Activated naive CD8-positive, alpha-beta T cell treated with anti-CD3 and anti-CD28 coated beads, Interleukin-2, amount 10 ng/mL, durations not matched to agents 7 days and 5 days (primary cell): ENCODE data around the gene RTN4RL1. TPM values are rescaled to one million over a fixed set of nuclear protein-coding genes. Genes with fewer than 3 reads are reported as not detected.

ENCODE experiments used
- ATAC-seq: fragments of 150-1000 bp; cut with Tn5 transposase; one replicate; pipeline ENCODE4 v1.10.0; 2021; ENCODE audit warnings: low read depth, moderate library complexity
- POLR2A ChIA-PET: fragments of 350-600 bp; sonication (Branson Sonifier 250); formaldehyde crosslinking; loops from one replicate; lab custom pipeline; 2021; ENCODE audit warnings: antibody characterized with exemption; lab: Charles Lee
- DNase-seq: peaks from one replicate; pipeline ENCODE4 v3.0.0; 2021
- H3K27ac Mint-ChIP-seq: one replicate; pipeline ENCODE4 v1.8.0; 2022; ENCODE audit warnings: mild to moderate bottlenecking, mixed read lengths
- H3K27me3 Mint-ChIP-seq: one replicate; pipeline ENCODE4 v1.8.0; 2022; ENCODE audit warnings: mild to moderate bottlenecking, moderate library complexity, mixed read lengths
- H3K36me3 Mint-ChIP-seq: one replicate; pipeline ENCODE4 v1.8.0; 2021; ENCODE audit warnings: mild to moderate bottlenecking, mixed read lengths
- H3K4me1 Mint-ChIP-seq: one replicate; pipeline ENCODE4 v1.8.0; 2021; ENCODE audit warnings: mixed read lengths
- H3K4me3 Mint-ChIP-seq: one replicate; pipeline ENCODE4 v1.8.0; 2022; ENCODE audit warnings: mild to moderate bottlenecking, moderate library complexity, mixed read lengths
- H3K9me3 Mint-ChIP-seq: one replicate; pipeline ENCODE4 v1.8.0; 2021; ENCODE audit warnings: mixed read lengths
- total RNA-seq, 2 experiments: library from RNA; stranded (reverse); gene quantifications; one replicate each; pipeline ENCODE4 v1.2.3, GENCODE V29; 2021

RTN4RL1 gene
- total RNA-seq, 2 experiments from 2014 or later, result 0.22 to 0.45 TPM

DNA sequence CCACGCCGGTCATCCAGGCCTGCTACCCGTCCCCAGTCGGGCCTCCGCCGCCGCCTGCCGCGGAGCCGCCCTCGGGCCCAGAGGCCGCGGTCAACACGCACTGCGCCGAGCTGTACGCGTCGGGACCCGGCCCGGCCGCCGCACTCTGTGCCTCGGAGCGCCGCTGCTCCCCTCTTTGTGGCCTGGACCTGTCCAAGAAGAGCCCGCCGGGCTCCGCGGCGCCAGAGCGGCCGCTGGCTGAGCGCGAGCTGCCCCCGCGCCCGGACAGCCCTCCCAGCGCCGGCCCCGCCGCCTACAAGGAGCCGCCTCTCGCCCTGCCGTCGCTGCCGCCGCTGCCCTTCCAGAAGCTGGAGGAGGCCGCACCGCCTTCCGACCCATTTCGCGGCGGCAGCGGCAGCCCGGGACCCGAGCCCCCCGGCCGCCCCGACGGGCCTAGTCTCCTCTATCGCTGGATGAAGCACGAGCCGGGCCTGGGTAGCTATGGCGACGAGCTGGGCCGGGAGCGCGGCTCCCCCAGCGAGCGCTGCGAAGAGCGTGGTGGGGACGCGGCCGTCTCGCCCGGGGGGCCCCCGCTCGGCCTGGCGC lies 32.1 kb upstream of the RTN4RL1 start:
- H3K27ac Mint-ChIP-seq, result no peak overlapping the region
- H3K9me3 Mint-ChIP-seq, result no peaks in the 10 kb centered on the region
- H3K4me3 Mint-ChIP-seq, result peak overlapping the region; percentile 42
- POLR2A ChIA-PET, result interaction anchor here (0.7 to 7.6 kb wide), 16 partner anchors 8 to 335 kb away, joined by 3 to 95 read pairs (median 6); partner anchors contain the start of genes SGSM2, SMG6, SRR and TSR1
- peaks cover 4% of the 10 kb centered on the region for H3K27me3 Mint-ChIP-seq
- DNase-seq (no peak), ATAC-seq (no peak)
- H3K4me1 Mint-ChIP-seq, result peaks cover 26% of the 10 kb centered on the region
- H3K36me3 Mint-ChIP-seq, result peaks cover 17% of the 10 kb centered on the region

DNA sequence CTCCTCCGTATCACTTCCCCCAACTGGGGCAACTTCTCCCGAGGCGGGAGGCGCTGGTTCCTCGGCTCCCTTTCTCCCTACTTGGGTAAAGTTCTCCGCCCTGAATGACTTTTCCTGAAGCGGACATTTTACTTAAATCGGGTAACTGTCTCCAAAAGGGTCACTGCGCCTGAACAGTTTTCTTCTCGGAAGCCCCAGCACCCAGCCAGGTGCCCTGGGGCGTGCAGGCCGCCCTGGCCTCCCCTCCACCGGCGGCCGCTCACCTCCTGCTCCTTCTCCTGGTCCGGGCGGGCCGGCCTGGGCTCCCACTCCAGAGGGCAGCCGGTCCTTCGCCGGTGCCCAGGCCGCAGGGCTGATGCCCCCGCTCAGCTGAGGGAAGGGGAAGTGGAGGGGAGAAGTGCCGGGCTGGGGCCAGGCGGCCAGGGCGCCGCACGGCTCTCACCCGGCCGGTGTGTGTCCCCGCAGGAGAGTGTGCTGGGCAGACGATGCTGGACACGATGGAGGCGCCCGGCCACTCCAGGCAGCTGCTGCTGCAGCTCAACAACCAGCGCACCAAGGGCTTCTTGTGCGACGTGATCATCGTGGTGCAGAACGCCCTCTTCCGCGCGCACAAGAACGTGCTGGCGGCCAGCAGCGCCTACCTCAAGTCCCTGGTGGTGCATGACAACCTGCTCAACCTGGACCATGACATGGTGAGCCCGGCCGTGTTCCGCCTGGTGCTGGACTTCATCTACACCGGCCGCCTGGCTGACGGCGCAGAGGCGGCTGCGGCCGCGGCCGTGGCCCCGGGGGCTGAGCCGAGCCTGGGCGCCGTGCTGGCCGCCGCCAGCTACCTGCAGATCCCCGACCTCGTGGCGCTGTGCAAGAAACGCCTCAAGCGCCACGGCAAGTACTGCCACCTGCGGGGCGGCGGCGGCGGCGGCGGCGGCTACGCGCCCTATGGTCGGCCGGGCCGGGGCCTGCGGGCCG lies 31.4 kb upstream of the RTN4RL1 start:
- peak overlapping the region; percentile 79 for H3K27ac Mint-ChIP-seq
- POLR2A ChIA-PET, result interaction anchor here (1.0 to 7.6 kb wide), 20 partner anchors 8 to 339 kb away, joined by 3 to 95 read pairs (median 9); partner anchors contain the start of genes SGSM2 and TSR1

DNA sequence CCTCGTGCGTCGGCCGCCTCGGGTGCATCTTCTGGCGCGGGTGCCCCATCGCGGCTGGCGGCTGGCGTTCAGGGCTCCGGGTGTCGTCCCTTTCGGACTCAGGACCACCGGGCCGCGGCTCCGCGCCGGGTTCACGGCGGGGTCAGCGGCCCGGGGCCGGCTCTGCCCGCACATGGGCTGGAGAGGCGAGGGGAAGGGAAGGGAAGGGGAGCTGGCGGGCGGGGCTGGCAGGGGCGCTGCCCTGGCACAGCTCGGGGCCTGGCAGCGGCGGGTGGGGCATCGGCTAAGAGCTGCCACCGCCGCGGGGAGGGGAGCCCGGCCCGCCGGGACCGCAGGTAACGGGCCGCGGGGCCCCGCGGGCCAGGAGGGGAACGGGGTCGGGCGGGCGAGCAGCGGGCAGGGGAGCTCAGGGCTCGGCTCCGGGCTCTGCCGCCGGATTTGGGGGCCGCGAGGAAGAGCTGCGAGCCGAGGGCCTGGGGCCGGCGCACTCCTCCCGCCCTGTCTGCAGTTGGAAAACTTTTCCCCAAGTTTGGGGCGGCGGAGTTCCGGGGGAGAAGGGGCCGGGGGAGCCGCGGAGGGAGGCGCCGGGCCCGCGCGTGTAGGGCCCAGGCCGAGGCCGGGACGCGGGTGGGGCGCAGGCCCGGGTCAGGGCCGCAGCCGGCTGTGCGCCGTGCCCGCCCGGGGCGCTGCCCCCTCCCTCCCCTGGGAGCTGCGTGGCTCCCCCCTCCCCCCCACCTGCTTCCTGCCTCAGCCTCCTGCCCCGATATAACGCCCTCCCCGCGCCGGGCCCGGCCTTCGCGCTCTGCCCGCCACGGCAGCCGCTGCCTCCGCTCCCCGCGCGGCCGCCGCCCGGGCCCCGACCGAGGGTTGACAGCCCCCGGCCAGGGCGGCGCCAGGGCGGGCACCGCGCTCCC lies 30.4 kb upstream of the RTN4RL1 start:
- POLR2A ChIA-PET, result interaction anchor here (1.0 to 7.6 kb wide), 24 partner anchors 9 to 338 kb away, joined by 3 to 95 read pairs (median 8); partner anchors contain the start of genes SGSM2 and TSR1
- peak overlapping the region; percentile 79 for H3K27ac Mint-ChIP-seq
- peak; percentile 4 for ATAC-seq
- H3K4me1 Mint-ChIP-seq, result peaks cover 25% of the 10 kb centered on the region
- peak; percentile 79 for DNase-seq
- H3K9me3 Mint-ChIP-seq, result no peaks in the 10 kb centered on the region
- peak overlapping the region; percentile 83 for H3K4me3 Mint-ChIP-seq
- peaks cover 14% of the 10 kb centered on the region for H3K27me3 Mint-ChIP-seq
- peaks cover 12% of the 10 kb centered on the region for H3K36me3 Mint-ChIP-seq

More for the DNA sequence above, 31.4 kb upstream of the RTN4RL1 start:
- ATAC-seq, result peak; percentile 2
- Mint-ChIP-seq H3K9me3 (no peaks in the 10 kb centered on the region), H3K36me3 (peaks cover 15% of the 10 kb centered on the region), H3K27me3 (peaks cover 11% of the 10 kb centered on the region), H3K4me3 (peak overlapping the region; percentile 83), H3K4me1 (peaks cover 28% of the 10 kb centered on the region)
- peak; percentile 78 for DNase-seq

DNA sequence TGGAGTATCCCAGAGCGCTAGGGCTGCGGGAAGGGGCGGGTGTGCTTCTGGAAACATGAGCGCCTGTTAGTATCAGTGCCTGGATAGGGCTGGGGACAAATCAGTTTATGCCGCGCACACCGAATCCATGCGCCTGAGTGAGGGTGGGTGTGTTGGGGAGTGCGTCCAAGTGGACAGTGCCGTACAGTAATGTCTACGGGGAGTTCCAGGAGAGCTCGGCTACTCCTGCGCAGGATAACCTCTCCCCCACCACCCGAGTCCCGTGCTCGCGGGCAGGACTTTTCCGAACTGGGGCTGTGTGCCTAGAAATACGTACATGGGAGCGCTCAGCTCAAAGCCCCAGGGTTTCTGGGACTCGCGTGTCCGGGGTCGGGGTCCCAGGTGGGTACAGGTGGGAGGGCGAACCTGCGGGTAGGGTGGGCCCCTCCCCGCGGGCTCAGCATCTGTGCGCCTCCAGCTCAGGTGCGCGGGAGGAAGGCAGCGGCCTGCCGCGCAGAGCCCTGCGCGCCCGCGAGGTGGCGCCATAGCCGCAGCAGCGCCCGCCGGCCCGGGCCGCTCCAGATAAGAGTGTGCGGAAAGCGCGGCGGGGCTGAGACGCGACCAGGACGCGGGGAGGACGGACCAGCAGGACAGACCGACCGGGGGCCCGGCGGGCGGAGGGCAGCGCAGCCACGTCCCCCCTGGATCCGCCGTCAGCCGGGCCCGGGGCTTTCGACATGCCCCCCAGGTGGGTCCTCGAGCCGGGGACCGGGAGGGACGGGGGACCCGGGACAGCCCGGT lies 29.6 kb upstream of the RTN4RL1 start, which contains the start of gene HIC1:
Gene HIC1, plus strand, starts transcription at position 592 of the 780 bp plus-strand sequence. CDS start 1,588 bp downstream, outside the sequence.
- Mint-ChIP-seq H3K9me3 (no peaks in the 10 kb centered on the region), H3K4me3 (peak within 1 kb of the TSS; percentile 85), H3K4me1 (peaks cover 18% of the 10 kb centered on the region), H3K27me3 (peaks cover 14% of the 10 kb centered on the region), H3K27ac (peak within 1 kb of the TSS; percentile 76), H3K36me3 (peaks cover 6% of the 10 kb centered on the region)
- DNase-seq, result peak; percentile 96
- POLR2A ChIA-PET, result interaction anchor here (0.8 to 7.6 kb wide), 21 partner anchors 8 to 338 kb away, joined by 3 to 95 read pairs (median 8); partner anchors contain the start of genes SGSM2 and TSR1
- ATAC-seq, result peak; percentile 51

DNA sequence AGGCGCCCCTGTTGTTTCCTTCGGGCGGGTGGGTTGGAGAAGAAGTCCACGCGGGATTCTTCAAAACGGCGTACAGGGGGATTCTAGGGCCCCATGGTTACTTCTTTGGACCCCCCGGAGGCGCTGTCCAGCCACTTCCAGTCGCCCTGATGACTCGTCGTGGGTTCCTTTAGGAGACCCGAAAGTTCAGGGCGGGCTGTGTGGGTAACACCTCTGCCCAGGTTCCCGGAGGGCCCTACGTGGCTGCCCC lies 29.1 kb upstream of the RTN4RL1 start:
- H3K27me3 Mint-ChIP-seq, result peaks cover 14% of the 10 kb centered on the region
- H3K27ac Mint-ChIP-seq, result peak overlapping the region; percentile 75
- POLR2A ChIA-PET, result interaction anchor here (0.8 to 7.6 kb wide), 17 partner anchors 8 to 299 kb away, joined by 4 to 95 read pairs (median 10); partner anchors contain the start of genes SGSM2 and TSR1
- no peaks in the 10 kb centered on the region for H3K9me3 Mint-ChIP-seq
- peak; percentile 80 for DNase-seq
- peaks cover 17% of the 10 kb centered on the region for H3K4me1 Mint-ChIP-seq
- H3K36me3 Mint-ChIP-seq, result peaks cover 3% of the 10 kb centered on the region
- H3K4me3 Mint-ChIP-seq, result peak overlapping the region; percentile 85
- peak; percentile 0 for ATAC-seq

DNA sequence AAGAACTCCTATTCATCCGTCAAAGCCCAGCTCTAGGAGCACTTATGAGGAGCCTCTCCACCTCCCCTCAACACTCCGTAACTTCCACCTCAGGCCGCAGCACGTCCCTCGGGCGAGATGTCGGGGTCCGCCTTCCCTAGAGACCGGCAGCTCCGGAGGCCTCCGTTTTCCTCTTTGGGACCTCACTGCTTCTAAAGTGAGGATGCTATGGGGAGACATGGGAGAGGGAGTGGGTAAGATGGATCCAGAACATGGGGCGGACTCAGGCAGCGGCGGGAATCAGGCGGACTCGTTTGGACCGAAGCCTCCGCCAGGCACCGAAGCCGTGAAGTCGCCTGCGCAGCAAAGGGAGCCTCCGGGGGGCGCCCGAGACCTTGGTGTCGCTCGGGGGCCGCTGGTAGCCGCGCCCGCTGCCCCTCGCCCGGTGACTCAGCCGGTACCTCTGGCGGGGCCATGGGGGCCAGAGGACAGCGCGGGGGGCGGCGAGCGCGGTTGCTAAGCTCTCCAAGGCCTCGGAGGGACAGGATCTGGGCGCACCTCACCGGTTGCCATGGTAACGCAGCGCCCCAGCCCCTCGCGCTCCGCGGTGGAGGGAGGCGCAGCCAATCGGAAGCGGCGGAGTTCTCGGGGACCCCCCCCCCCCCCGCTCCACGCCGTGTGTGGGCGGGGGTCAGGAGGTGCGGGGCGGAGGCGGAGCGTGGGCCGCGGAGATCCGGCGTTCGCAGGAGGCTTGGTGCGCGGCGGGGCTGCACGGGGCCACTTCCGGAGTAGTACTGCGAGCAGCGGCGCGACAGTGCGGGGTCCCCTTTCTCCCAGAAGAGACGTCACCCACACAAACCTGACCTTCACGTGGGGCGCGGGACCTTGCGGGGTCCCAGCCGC lies 28.5 kb upstream of the RTN4RL1 start:
- ATAC-seq (peak; percentile 25), DNase-seq (peak; percentile 90)
- H3K27ac Mint-ChIP-seq, result peak overlapping the region; percentile 75
- peaks cover 18% of the 10 kb centered on the region for H3K4me1 Mint-ChIP-seq
- peaks cover 3% of the 10 kb centered on the region for H3K36me3 Mint-ChIP-seq
- POLR2A ChIA-PET, result interaction anchor here (0.6 to 7.6 kb wide), 13 partner anchors 17 to 798 kb away, joined by 3 to 95 read pairs (median 4); partner anchors contain the start of genes SGSM2 and TSR1
- peak overlapping the region; percentile 85 for H3K4me3 Mint-ChIP-seq
- peaks cover 14% of the 10 kb centered on the region for H3K27me3 Mint-ChIP-seq
- H3K9me3 Mint-ChIP-seq, result no peaks in the 10 kb centered on the region

DNA sequence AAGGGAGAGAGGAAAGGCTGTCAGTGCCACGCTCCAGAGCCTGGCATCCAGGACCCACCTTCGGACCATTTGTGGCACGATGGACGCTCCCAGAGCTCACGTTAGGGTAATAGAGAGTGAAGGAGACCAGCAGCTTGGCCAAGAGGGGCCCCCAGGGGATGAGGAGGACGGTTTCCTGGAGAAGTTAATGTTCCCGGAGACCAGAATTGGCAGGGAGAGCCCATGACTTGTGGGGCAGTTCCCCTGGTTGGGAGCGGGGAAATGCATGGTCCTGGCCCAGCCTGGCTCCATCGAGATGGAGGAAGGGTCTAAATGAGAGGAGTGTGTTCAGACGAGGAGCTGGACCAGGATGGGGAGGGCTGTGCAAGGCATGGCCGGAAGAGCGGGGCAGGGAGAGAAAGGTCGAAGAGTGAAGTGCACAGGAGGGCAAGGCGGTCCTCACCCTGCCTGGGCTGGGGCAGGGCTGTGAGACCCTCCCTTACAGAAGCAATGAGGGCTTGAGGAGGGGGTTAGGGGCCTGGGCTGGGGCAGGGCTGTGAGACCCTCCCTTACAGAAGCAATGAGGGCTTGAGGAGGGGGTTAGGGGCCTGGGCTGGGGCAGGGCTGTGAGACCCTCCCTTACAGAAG lies 26.9 kb upstream of the RTN4RL1 start:
- Mint-ChIP-seq H3K36me3 (peaks cover 1% of the 10 kb centered on the region), H3K27me3 (peaks cover 18% of the 10 kb centered on the region), H3K27ac (peak overlapping the region; percentile 44), H3K4me1 (peaks cover 18% of the 10 kb centered on the region), H3K4me3 (peak overlapping the region; percentile 34), H3K9me3 (no peaks in the 10 kb centered on the region)
- POLR2A ChIA-PET, result interaction anchor here (0.6 to 2.1 kb wide), 4 partner anchors 208 to 341 kb away, joined by 3 to 6 read pairs (median 3); partner anchors contain the start of gene TSR1
- DNase-seq (no peak), ATAC-seq (no peak)

DNA sequence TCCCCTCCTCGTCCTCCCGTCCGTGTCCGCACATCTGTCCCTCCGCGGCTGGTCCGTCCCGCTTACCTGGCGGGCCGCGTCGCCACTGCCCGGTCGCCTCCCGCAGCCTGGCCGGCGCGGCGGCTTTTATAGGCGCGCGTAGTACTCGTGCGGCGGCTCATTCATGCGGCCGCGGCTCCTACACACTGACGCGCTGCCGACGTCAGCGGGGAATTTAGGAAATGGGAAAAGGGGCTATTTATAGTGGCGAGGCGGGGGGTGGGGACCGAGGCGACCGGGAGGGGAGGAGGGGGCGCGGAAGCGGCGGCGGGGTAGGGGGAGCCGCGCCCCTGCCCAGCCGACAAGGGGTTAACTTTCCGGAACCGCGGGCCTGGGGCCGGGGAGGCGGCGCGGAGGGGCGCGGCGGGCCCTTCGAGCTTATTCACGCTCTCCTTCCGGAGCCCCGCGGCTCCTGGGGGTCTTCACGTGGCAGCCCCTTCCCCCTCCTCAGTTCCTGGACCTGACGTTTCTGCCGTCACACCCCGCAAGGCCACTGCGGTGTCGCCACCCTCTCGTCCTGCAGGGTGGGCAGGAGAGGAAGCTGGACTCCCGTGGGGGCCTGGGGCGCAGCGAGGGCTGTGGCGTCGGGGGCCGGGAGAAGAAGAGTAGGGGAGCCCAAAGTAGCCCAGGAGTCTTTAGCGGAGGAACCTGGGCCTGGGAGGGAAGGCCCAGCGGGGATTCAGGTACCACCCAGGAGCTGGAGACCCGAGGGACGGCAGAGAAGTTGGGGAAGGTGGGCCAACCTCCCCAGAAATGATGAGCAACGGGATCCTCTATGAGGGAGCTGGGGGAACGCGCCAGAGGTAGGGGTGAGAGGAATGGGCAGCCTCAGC lies 26.2 kb upstream of the RTN4RL1 start:
- peaks cover 18% of the 10 kb centered on the region for H3K4me1 Mint-ChIP-seq
- H3K9me3 Mint-ChIP-seq, result no peaks in the 10 kb centered on the region
- H3K27me3 Mint-ChIP-seq, result peaks cover 18% of the 10 kb centered on the region
- H3K36me3 Mint-ChIP-seq, result no peaks in the 10 kb centered on the region
- H3K4me3 Mint-ChIP-seq, result peak overlapping the region; percentile 68
- H3K27ac Mint-ChIP-seq, result peak overlapping the region; percentile 69
- POLR2A ChIA-PET, result interaction anchor here (0.6 to 2.1 kb wide), 6 partner anchors 194 to 342 kb away, joined by 3 to 6 read pairs (median 3); partner anchors contain the start of gene TSR1
- ATAC-seq, result no peak
- no peak for DNase-seq

DNA sequence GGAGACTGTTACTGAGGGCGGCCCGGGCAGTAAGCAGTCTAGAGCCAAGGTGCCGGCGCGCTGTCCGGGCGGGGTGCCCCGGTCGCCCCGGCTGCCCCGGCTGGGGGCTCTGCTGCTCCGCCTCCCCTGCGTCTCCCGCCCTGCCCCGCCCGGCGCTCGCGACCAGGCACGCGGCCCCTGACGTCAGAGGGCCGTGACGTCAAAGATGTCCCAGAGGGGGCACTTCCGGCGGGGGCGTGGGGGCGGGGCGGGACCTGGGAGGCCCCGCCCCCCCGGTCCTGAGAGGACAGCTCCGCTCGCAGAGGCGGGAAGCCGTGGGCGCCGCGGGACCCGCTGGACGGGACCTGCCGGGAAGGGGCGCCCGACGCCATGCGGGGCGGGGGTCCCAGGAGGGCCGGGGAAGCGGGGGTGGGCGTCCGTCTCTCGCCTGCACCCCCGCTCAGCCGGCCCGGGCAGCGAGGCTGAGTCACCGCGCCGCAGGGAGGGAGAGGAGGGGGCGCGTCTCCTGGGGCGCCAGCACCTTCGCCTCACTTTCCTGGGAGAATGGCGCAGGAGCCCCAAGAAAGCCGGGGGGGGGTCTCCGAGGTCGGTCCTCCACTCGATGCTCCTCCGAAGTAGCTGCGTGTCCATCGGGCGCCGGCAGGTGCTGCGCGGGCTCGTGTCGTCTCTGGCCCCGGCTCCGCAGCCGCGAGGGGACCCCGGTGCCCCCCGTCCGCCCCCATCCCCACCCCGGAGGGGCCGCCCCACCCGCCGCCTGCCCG lies 25.3 kb upstream of the RTN4RL1 start:
- ATAC-seq (peak; percentile 4), DNase-seq (peak; percentile 85)
- Mint-ChIP-seq H3K27me3 (peaks cover 18% of the 10 kb centered on the region), H3K9me3 (no peaks in the 10 kb centered on the region), H3K4me3 (no peak overlapping the region), H3K4me1 (peaks cover 18% of the 10 kb centered on the region), H3K27ac (no peak overlapping the region), H3K36me3 (no peaks in the 10 kb centered on the region)
- POLR2A ChIA-PET, result interaction anchor here (1.0 to 2.1 kb wide), 4 partner anchors 195 to 286 kb away, joined by 3 to 6 read pairs (median 4); partner anchors contain the start of gene TSR1
